Neural progenitor cell (in vitro differentiated cells): ENCODE data around the gene FOXL2NB. TPM values are rescaled to one million over a fixed set of nuclear protein-coding genes. Genes with fewer than 3 reads are reported as not detected.

Experiments used
- DNase-seq: peaks from one replicate; pipeline ENCODE4 v3.0.0-alpha.2; 2016; ENCODE audit warnings: low spot score
- H2AFZ ChIP-seq: fragments of 200-600 bp; sonication (generic); replicated peaks from 2 replicates; pipeline ENCODE4 v1.6.1; 2016; ENCODE audit warnings: antibody characterized with exemption
- H3F3A ChIP-seq: fragments of 200-600 bp; sonication (generic); 2 replicates; pipeline ENCODE4 v1.6.1; 2016; ENCODE audit warnings: antibody characterized with exemption, low read depth
- H3K27ac ChIP-seq: fragments of 200-600 bp; sonication (generic); 2 replicates; pipeline ENCODE4 v1.5.1; 2016; ENCODE audit warnings: mild to moderate bottlenecking
- H3K27me3 ChIP-seq: fragments of 200-600 bp; sonication (generic); 2 replicates; pipeline ENCODE4 v1.6.1; 2016; ENCODE audit warnings: mild to moderate bottlenecking, moderate library complexity
- H3K36me3 ChIP-seq: fragments of 200-600 bp; sonication (generic); 2 replicates; pipeline ENCODE4 v1.5.1; 2016
- H3K4me1 ChIP-seq: fragments of 200-600 bp; sonication (generic); 2 replicates; pipeline ENCODE4 v1.6.1; 2016; ENCODE audit warnings: mixed run types
- H3K4me2 ChIP-seq: fragments of 200-600 bp; sonication (generic); 2 replicates; pipeline ENCODE4 v1.6.1; 2016
- H3K4me3 ChIP-seq: fragments of 200-600 bp; sonication (generic); 2 replicates; pipeline ENCODE4 v1.5.1; 2016
- H3K79me2 ChIP-seq: fragments of 200-600 bp; sonication (generic); 2 replicates; pipeline ENCODE4 v1.6.1; 2016; ENCODE audit warnings: low read depth
- H3K9ac ChIP-seq: fragments of 200-600 bp; sonication (generic); 2 replicates; pipeline ENCODE4 v1.6.1; 2016
- H3K9me3 ChIP-seq: fragments of 200-600 bp; sonication (generic); 2 replicates; pipeline ENCODE4 v1.5.1; 2016; ENCODE audit warnings: low read depth
- H4K20me1 ChIP-seq: fragments of 200-600 bp; sonication (generic); 2 replicates; pipeline ENCODE4 v1.6.1; 2016; ENCODE audit warnings: low read depth
- H3K27ac Mint-ChIP-seq: 3 replicates; pipeline ENCODE4 v1.8.0; 2021; ENCODE audit warnings: mixed read lengths
- H3K27me3 Mint-ChIP-seq: 2 replicates; pipeline ENCODE4 v1.8.0; 2022; ENCODE audit warnings: low read depth, mild to moderate bottlenecking, inconsistent platforms, moderate library complexity, mixed read lengths; ENCODE audit not compliant: insufficient read depth
- H3K36me3 Mint-ChIP-seq: 3 replicates; pipeline ENCODE4 v1.8.0; 2021; ENCODE audit warnings: mixed read lengths
- H3K4me1 Mint-ChIP-seq: 3 replicates; pipeline ENCODE4 v1.8.0; 2021; ENCODE audit warnings: mixed read lengths
- H3K4me3 Mint-ChIP-seq: 3 replicates; pipeline ENCODE4 v1.8.0; 2021; ENCODE audit warnings: mild to moderate bottlenecking, moderate library complexity, mixed read lengths
- H3K9me3 Mint-ChIP-seq: 3 replicates; pipeline ENCODE4 v1.8.0; 2020; ENCODE audit warnings: mixed read lengths
- EZH2 ChIP-seq: fragments of 200-600 bp; sonication (generic); IDR thresholded peaks from 2 replicates; pipeline ENCODE4 v1.6.1; 2017; ENCODE audit warnings: antibody characterized with exemption, mild to moderate bottlenecking, moderate library complexity
- EZH2phosphoT487 ChIP-seq: fragments of 200-600 bp; sonication (generic); IDR thresholded peaks from 2 replicates; pipeline ENCODE4 v1.6.1; 2017; ENCODE audit warnings: antibody characterized with exemption
- total RNA-seq: library from RNA; depleted of rRNA; stranded (reverse); fragments of >200 nt; gene quantifications from 2 replicates; pipeline ENCODE4 v1.2.3, GENCODE V29; 2015; ENCODE audit warnings: low replicate concordance
- TF ChIP-seq, protein P1 (sequence below): fragments of 200-600 bp; sonication (generic); IDR thresholded peaks from 2 replicates; pipeline ENCODE4 v1.5.1; 2017; ENCODE audit warnings: antibody characterized with exemption, mild to moderate bottlenecking

FOXL2NB gene
- total RNA-seq, 1 donor from 2014 or later: 0.09 TPM

DNA sequence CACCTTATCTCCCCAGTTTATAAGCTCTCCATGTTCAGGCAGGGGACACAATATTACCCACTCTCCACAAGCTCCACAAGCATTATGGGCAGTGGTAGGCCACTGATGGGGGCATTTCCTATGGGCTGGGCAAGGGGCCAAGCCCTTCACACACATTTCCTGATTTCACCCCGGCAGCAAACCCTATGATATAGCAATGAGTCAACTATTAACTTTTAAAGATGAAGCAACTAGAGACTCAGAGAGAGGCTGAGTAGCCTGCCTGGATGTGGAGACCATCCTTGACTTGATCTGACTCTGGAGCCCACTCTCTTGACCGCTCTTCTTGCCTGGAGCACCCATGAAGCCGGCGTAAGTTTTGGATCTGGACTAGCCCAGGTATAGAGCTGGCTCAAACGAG, 27.4 kb downstream of the FOXL2NB start:
- Histone ChIP-seq H3K27ac (no peak overlapping the region), H4K20me1 (no peaks in the 10 kb centered on the region), H3K36me3 (no peaks in the 10 kb centered on the region), H3K79me2 (no peaks in the 10 kb centered on the region), H3K4me1 (peaks cover 11% of the 10 kb centered on the region), H3K4me2 (peak overlapping the region; percentile 6), H3K9ac (no peak overlapping the region), H3K9me3 (no peaks in the 10 kb centered on the region), H2AFZ (no peak overlapping the region), H3K4me3 (no peak overlapping the region), H3K27me3 (peaks cover 17% of the 10 kb centered on the region), H3F3A (no peaks in the 10 kb centered on the region)
- Mint-ChIP-seq H3K36me3 (no peaks in the 10 kb centered on the region), H3K27me3 (peaks cover 8% of the 10 kb centered on the region), H3K4me1 (peaks cover 5% of the 10 kb centered on the region), H3K9me3 (no peaks in the 10 kb centered on the region), H3K4me3 (no peak overlapping the region), H3K27ac (no peak overlapping the region)
- DNase-seq: no peak
- TF ChIP-seq, protein P1, sequence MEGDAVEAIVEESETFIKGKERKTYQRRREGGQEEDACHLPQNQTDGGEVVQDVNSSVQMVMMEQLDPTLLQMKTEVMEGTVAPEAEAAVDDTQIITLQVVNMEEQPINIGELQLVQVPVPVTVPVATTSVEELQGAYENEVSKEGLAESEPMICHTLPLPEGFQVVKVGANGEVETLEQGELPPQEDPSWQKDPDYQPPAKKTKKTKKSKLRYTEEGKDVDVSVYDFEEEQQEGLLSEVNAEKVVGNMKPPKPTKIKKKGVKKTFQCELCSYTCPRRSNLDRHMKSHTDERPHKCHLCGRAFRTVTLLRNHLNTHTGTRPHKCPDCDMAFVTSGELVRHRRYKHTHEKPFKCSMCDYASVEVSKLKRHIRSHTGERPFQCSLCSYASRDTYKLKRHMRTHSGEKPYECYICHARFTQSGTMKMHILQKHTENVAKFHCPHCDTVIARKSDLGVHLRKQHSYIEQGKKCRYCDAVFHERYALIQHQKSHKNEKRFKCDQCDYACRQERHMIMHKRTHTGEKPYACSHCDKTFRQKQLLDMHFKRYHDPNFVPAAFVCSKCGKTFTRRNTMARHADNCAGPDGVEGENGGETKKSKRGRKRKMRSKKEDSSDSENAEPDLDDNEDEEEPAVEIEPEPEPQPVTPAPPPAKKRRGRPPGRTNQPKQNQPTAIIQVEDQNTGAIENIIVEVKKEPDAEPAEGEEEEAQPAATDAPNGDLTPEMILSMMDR: no peak
- no peak for TF ChIP-seq EZH2
- TF ChIP-seq EZH2phosphoT487: no peak

DNA sequence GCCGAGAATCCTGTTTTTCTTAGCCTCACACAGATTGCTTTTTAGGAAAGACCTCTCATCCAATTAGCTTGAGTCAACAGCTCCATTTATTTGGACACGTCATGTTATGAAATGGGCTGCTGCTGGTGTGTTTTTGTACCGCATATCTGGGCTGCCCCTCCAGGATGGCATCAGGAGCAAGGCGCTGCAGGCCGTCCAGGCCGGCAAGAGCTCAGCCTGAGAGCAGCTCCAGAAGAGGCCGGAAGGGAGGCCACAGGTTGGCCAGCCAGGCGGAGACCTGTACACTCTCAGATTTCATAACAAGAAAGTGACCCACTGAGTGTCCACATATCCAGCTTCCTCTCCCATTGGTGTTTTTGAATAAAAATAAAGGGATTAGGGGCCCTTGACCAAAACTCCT, 28.3 kb downstream of the FOXL2NB start:
- Histone ChIP-seq H3K9ac (no peak overlapping the region), H3K4me3 (no peak overlapping the region), H3K27ac (no peak overlapping the region), H3K4me1 (peaks cover 11% of the 10 kb centered on the region), H3K27me3 (peaks cover 17% of the 10 kb centered on the region), H3K9me3 (no peaks in the 10 kb centered on the region), H3F3A (no peaks in the 10 kb centered on the region), H2AFZ (no peak overlapping the region), H3K36me3 (no peaks in the 10 kb centered on the region), H4K20me1 (no peaks in the 10 kb centered on the region), H3K4me2 (peak overlapping the region; percentile 31), H3K79me2 (no peaks in the 10 kb centered on the region)
- TF ChIP-seq, protein P1: no peak
- TF ChIP-seq EZH2phosphoT487 (no peak), EZH2 (no peak)
- Mint-ChIP-seq H3K4me1 (peaks cover 5% of the 10 kb centered on the region), H3K36me3 (no peaks in the 10 kb centered on the region), H3K9me3 (no peaks in the 10 kb centered on the region), H3K27ac (no peak overlapping the region), H3K27me3 (peaks cover 8% of the 10 kb centered on the region), H3K4me3 (no peak overlapping the region)
- DNase-seq: no peak

DNA sequence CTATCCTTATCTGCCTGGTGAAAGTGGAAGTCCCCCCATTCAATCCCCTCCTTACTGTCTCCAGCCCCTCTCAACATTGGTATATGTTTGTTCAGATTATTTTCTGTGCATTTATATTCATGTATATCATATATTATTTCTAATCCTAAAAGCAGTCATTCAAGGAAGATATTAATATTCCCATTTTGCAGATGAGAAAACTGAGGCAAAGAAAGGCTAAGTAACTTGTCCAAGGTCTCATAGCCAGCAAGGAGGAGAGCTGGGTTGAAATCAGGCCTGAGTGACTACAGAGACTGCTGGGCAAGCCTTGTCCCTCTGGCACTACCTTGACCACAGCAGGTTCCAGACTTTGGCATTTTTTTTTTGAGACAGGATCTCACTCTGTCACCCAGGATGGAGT, 29.0 kb downstream of the FOXL2NB start:
- no peaks in the 10 kb centered on the region for H3K9me3 Mint-ChIP-seq
- no peak for DNase-seq
- no peak overlapping the region for H3K4me2 ChIP-seq
- no peak overlapping the region for H3K4me3 ChIP-seq
- H3K36me3 Mint-ChIP-seq: no peaks in the 10 kb centered on the region
- H3K4me1 Mint-ChIP-seq: peaks cover 5% of the 10 kb centered on the region
- H2AFZ ChIP-seq: no peak overlapping the region
- H3F3A ChIP-seq: no peaks in the 10 kb centered on the region
- no peaks in the 10 kb centered on the region for H4K20me1 ChIP-seq
- no peak for TF ChIP-seq EZH2phosphoT487
- TF ChIP-seq EZH2: no peak
- TF ChIP-seq, protein P1: no peak
- no peak overlapping the region for H3K4me3 Mint-ChIP-seq
- H3K9me3 ChIP-seq: no peaks in the 10 kb centered on the region
- no peak overlapping the region for H3K9ac ChIP-seq
- no peak overlapping the region for H3K27ac ChIP-seq
- H3K36me3 ChIP-seq: no peaks in the 10 kb centered on the region
- peaks cover 21% of the 10 kb centered on the region for H3K27me3 ChIP-seq
- peaks cover 11% of the 10 kb centered on the region for H3K4me1 ChIP-seq
- H3K27me3 Mint-ChIP-seq: peaks cover 7% of the 10 kb centered on the region
- no peak overlapping the region for H3K27ac Mint-ChIP-seq
- no peaks in the 10 kb centered on the region for H3K79me2 ChIP-seq
